ENCODE results near the gene FSTL3. TPM values are rescaled to one million over a fixed set of nuclear protein-coding genes. Genes with fewer than 3 reads are reported as not detected.

Gene FSTL3
- total and polyA plus RNA-seq, 2 of the 8 experiments (the other 6 are each of a cell fraction or from before 2014, with no cell fraction given) = 8.1 to 11.8 TPM

- no peak for TF ChIP-seq RXRA (IDR thresholded peaks at IDR 0.05; ENCODE audit: insufficient read depth, low read depth, low read length)
- TF ChIP-seq CHD2 (IDR thresholded peaks at IDR 0.05; ENCODE audit: low read length) = peak; percentile 79
- no peak for TF ChIP-seq USF2 (IDR thresholded peaks at IDR 0.05; ENCODE audit: low read length)
- TF ChIP-seq CTCF (IDR thresholded peaks at IDR 0.05; ENCODE audit: control extremely low read depth in 1 of 3, insufficient read depth in 1 of 3, low read depth in 1 of 3, low read length in 3 of 3) = no peak
- no peak for TF ChIP-seq RFX5 (IDR thresholded peaks at IDR 0.05; ENCODE audit: borderline replicate concordance, low read depth, low read length)
- no peak for TF ChIP-seq RAD21 (IDR thresholded peaks at IDR 0.05 in 1 of 2, conservative IDR thresholded peaks at IDR 0.05 in 1 of 2; ENCODE audit: low read depth in 2 of 2, low read length in 2 of 2)
- TF ChIP-seq SAP30 (IDR thresholded peaks at IDR 0.05; ENCODE audit: insufficient read depth, insufficient replicate concordance, low read length) = peak; percentile 63
- no peak for TF ChIP-seq RBBP5 (IDR thresholded peaks at IDR 0.05; ENCODE audit: borderline replicate concordance, low read depth, low read length)
- no peak for TF ChIP-seq MAFK (IDR thresholded peaks at IDR 0.05; ENCODE audit: low read depth, low read length)
- TF ChIP-seq TAF1 (IDR thresholded peaks at IDR 0.05; ENCODE audit: low read depth, low read length) = peak; percentile 53
- no peak for TF ChIP-seq CBX8 (IDR thresholded peaks at IDR 0.05; ENCODE audit: borderline replicate concordance, low read depth, low read length)
- TF ChIP-seq SUZ12 (IDR thresholded peaks at IDR 0.05; ENCODE audit: low read length) = no peak
- TF ChIP-seq SIN3A (conservative IDR thresholded peaks at IDR 0.05 in 1 of 2, IDR thresholded peaks at IDR 0.05 in 1 of 2; ENCODE audit: low read depth in 1 of 2, low read length in 2 of 2) = no peak; a peak in 1 of 4 replicates
- peak; percentile 59 for TF ChIP-seq E2F6 (IDR thresholded peaks at IDR 0.05)
- peak; percentile 92 for TF ChIP-seq NRF1 (IDR thresholded peaks at IDR 0.05; ENCODE audit: low read depth, low read length)
- no peak for TF ChIP-seq CEBPB (IDR thresholded peaks at IDR 0.05; ENCODE audit: low read depth, low read length)
- TF ChIP-seq JUN (IDR thresholded peaks at IDR 0.05; ENCODE audit: low read depth, low read length) = no peak
- TF ChIP-seq SP2 (IDR thresholded peaks at IDR 0.05; ENCODE audit: low read length) = peak; percentile 76
- TF ChIP-seq SP1 (IDR thresholded peaks at IDR 0.05; ENCODE audit: low read depth, low read length) = peak; percentile 93
Observed at GRCh38 chr19:633068-633785, 43.0 kb upstream of the FSTL3 start, which contains the start of gene POLRMT (continued).
